22Rv1 (cell line): ENCODE data around the gene ARL13B.

Source experiments
- ZFX ChIP-seq: fragments of 450-650 bp; IDR thresholded peaks from 2 replicates; pipeline ENCODE4 v1.6.1; 2017; ENCODE audit warnings: antibody characterized with exemption, borderline replicate concordance
- TF ChIP-seq, protein P1 (sequence below): fragments of 450-650 bp; IDR thresholded peaks from 2 replicates; pipeline ENCODE4 v1.5.1; 2017; ENCODE audit warnings: mild to moderate bottlenecking

DNA sequence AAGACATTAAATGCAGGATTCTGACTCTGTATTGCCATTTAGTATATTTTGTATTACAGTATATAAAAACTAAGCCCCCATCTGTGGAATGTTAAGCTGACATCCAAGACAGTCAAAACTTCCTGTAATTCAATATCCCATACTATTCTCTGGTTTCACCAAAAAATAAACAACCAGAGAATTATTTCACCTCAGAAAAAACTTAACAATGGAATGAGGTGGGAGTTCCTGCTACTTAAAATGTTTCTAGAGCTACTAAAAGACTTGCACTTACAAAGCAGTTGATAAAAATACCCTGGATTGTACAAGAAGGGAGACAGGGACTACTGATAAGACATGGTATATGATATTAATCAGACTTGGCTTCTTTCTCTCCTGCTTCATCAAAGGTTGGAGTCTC, 8.3 kb downstream of the ARL13B start:
- TF ChIP-seq, protein P1, sequence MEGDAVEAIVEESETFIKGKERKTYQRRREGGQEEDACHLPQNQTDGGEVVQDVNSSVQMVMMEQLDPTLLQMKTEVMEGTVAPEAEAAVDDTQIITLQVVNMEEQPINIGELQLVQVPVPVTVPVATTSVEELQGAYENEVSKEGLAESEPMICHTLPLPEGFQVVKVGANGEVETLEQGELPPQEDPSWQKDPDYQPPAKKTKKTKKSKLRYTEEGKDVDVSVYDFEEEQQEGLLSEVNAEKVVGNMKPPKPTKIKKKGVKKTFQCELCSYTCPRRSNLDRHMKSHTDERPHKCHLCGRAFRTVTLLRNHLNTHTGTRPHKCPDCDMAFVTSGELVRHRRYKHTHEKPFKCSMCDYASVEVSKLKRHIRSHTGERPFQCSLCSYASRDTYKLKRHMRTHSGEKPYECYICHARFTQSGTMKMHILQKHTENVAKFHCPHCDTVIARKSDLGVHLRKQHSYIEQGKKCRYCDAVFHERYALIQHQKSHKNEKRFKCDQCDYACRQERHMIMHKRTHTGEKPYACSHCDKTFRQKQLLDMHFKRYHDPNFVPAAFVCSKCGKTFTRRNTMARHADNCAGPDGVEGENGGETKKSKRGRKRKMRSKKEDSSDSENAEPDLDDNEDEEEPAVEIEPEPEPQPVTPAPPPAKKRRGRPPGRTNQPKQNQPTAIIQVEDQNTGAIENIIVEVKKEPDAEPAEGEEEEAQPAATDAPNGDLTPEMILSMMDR, result no peak
- no peak for TF ChIP-seq ZFX
